Germinal center (tissue), 1 donor: ENCODE measurements around the gene LARP4.

ENCODE experiments used
- DNase-seq: peaks from one replicate; pipeline ENCODE4 v3.0.0; 2012; ENCODE audit warnings: mixed read lengths, low spot score

Gene LARP4

DNA sequence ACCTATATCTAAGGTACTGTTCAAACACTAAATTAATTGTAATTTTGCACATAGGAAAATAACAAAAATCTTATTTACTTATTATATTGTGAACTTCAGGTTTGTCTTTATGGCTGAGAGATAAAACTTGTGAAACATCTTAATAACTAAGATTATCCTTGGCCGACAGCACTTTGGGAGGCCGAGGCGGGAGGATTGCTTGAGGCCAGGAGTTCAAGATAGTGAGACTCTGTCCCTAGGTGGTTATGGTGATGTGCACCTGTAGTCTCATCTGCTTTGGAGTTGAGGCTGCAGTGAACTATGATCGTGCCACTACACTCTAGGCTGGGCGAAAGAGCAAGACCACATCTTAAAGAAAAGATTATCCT is 126.7 kb downstream of the LARP4 start:
- no peak for DNase-seq

DNA sequence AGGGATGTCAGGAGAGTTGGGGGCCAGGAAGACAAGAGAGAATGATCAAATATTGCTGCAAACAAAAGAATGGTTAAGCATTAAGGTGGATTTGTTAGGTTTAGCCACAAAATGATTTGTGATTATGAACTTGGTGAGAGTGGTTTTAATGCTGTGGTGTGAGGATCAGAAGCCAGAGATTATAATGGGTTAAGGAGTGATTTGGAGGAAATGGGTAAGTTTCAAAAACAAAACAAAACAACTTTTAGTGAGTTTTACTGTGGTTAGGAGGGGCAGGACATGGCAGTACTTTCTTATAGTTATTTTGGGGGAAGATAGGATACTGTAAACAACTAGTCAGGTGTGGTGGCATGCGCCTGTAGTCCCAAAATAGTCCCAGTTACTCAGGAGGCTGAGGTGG is 128.1 kb downstream of the LARP4 start:
- DNase-seq = no peak

DNA sequence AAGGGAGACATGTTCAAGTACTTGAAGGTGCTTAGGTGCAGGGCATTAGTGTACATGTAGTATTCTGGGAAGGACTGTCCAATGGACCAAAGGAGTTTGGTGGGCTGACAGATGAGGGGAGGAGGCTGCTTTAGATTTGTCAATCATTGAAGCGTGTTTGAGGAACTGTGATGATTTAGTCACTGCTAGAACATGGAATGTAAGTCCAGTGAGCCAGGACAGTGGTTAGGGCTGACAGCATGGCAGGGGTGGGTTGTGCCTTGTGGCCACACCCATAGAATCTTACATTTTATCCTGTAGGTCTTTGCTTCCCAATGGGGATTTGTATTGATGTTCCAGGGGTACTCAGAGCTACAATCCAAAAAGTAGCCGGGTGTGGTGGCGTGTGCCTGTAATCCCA is 128.7 kb downstream of the LARP4 start:
- no peak for DNase-seq
